ENCODE measurements around the gene CHST15.
"Not testable (repeated sequence)": the region's sequence is repeated elsewhere in the genome, so short reads cannot be mapped to it uniquely, and the experiment has no call there.

The CHST15 gene

DNA sequence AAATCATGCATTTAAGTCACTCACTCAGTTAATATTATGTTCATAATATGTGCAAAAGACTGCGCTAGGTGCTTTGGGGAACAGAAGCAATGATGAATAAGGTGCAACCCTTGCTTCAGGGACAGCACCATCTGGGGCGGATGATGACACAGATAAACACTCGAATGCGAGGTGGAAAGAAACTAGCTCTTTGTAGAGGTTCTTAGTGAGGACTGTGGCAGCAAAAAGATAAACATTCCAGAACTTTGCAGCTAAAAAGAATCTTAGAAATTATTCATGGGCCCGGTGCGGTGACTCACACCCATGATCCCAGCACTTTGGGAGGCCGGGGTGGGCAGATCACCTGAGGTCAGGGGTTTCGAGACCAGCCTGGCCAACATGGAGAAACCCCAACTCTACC lies 29.8 kb upstream of the CHST15 start:
- no peak for DNase-seq

DNA sequence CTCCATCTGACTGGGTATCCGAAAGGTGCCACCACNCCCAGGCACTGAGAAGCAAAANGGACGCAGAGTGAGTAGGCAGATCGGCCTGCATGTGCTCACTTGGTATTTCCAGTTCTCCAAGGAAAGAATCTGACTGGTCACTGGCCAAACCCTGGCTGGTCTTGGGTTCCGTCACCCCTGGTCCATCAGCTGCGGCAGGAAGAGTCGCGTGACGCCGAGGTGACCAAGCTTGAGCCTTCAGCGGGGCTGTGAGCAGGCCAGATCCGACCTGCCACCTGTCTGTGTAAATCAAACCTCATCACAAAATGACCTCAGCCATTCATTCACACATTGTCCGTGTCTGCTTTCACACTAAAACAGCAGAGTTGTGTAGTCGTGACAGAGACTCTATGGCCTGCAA lies 28.8 kb upstream of the CHST15 start:
- no peak for DNase-seq

DNA sequence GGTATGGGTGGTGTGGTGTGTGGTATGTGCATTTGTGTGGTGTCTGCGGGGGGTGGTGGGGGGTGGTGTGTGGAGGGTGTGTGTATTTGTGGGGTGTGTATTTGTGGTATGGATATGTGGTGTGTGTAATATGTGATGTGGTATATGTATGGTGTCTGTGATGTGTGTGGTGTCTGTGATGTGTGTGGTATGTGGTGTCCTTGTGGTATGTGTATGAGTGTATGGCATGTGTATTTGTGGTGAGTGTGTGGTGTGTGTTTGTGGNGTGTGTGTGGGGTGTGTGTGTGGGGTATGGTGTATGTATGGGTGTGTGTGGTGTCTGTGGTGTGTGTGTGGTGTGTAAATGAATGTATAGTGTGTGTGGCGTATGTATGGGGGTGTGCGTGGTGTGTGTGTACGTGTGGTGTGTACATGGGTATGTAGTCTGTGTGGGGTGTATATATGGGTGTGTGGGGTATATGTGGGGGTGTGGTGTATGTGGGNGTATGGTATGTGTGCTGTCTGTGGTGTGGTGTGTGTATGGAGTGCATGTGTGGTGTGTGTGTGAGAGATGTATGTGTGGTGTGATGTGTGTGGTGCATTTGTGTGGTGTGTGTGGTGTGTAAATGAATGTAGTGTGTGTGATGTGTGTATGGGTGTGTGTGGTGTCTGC lies 27.1 kb upstream of the CHST15 start:
- DNase-seq: no peak

DNA sequence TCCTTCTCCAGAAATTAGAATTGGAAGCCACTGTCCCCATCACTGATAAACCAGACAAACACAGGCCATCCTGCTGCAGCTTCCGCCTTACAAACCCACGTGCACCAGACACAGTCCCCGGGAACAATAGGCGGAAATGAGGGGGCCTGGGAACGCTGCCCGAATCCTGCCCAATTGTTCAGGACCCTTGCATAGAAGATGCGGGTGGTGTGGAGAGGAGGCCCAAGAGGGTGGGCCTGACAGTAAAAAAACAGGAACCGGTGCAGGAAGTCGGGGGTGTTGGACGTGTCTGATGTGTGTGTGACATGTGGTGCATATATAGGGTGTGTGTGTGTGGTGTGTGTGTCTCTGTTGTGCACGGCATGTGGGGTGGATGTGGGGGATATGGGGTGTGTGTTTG lies 26.5 kb upstream of the CHST15 start:
- DNase-seq: no peak

DNA sequence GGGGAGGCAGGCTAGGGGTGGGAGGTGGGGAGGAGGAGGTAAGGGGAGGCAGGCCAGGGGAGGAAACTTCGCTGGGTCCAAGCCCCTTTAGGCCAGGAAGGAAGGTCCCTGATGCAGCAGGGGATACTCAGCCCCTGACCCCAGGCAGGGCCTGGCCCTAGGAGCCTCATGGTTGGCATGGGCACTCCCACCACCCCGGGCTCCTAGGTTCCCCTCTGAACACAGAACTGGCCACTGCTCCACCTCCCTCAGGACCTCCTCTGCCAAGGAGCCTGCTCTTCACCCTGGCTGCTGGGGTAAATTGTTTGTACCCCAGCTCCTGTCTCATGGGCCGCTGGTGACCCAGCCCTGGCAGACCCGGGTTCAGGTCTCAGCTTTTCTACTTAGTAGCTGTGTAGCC lies 25.8 kb upstream of the CHST15 start:
- no peak for DNase-seq

DNA sequence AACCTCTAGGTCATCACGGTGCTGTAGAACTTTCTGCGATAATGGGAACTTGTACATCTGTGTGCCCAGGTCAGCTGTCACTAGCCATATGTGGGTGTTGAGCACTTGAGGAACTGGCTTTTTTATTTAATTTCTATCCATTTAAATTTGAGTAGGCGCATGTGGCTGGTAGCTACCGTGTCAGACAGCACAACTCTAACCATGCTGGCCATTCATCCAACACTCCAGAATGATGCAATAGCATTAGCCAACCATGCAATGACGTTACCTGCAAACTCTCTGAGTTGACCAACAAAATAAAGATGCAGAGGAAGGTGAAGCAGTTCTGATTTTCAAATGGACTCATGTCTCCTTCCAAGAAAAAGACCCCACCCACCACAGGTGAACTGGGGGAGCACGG lies 24.4 kb upstream of the CHST15 start:
- no peak for DNase-seq

DNA sequence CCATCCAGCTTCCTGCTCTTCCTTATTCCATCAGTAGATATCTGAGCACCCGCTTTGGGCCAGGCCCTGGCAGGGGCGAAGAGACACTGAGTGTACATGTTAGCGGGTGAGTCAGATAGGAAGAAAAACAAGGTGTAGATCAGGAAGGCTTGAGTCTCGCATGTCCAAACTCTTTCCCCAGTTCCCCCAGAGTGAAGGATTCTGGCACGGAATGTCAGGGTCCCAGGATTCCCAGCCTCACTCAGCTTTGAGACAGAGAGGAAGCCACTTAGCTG lies 24.1 kb upstream of the CHST15 start:
- DNase-seq: no peak

DNA sequence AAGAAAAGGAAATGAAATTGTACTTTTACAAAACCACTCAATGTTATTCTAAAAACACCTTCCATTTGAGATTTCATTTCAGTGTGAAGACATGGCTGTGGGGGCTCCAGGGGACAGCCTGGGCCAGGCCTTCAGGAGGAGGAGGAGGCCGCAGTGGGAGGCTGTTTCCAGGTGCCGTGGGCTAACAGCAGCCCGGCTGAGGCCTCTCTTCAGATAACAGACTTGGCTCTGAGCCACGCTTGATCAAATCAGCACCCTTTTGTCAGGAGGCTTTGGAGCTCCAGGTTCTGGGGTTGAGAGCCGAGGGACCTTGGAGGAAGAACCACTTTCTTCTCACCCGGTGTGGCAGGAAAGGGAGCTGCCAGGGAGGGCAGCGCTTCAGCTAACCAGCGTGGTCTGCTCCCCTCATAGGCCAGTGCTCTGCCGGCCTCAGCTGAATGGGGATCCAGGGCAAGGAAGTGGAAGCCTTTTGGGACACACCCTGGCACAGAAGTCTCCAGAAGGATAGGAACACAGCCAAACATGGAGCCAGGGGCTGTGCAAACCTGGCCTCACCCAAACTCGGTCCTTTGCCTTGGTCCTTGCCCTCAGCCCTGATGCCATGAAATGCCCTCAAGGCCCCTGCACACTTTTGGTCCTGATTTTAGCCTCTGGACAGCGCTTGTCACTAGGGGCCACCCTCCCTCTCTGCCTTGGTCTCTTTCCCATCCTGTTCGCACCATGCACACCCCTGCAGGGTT lies 23.5 kb upstream of the CHST15 start:
- DNase-seq: no peak

DNA sequence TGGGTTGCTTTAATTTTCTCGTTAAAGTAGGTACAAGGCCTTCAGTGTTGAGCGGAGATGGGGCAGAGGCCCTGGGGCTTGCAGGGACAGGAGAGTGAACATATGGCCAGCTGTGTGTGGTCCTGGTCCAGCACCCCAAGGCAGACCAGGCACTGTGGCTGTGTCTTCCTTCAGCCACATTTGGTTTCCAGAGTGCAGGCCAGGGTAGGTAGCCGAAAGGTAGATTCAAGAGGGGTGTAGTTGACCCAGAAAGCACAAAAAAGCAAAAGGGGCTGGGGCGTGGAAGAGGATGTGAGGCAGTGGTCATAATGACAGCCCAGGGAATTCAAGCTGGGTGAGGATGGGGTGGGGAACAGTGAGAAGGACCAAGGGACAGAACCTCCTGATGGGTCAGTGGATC lies 21.3 kb upstream of the CHST15 start:
- no peak for DNase-seq

DNA sequence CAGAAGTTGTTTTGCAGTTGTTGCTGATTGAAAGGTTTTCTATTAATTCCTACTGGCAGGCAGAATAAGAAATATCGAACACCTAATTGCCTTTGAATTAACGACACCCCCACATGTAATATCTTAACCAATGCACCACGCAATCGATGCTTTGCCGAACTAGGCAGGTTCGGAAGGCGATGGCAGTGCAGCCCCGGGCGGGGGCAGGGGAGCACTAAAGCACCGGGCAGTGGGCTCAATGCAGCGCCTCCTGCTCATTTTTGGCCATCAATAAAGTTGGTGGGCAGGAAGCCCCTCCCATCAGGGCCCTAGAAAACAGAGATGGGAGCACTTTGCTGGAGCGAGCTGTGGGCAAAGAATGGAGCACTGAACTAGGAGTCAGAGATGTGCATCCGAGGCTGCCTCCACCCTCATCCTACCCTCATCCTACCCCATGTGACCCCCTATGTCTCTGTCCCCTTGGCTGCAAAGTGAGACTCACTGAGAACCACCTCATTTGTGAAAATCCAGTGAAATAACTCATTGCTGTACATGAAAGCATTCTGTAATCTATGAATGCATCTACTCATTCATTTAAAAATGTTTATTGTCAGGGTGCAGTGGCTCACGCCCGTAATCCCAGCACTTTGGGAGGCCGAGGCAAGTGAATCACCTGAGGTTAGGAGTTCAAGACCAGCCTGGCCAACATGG lies 19.6 kb upstream of the CHST15 start:
- no peak for DNase-seq

DNA sequence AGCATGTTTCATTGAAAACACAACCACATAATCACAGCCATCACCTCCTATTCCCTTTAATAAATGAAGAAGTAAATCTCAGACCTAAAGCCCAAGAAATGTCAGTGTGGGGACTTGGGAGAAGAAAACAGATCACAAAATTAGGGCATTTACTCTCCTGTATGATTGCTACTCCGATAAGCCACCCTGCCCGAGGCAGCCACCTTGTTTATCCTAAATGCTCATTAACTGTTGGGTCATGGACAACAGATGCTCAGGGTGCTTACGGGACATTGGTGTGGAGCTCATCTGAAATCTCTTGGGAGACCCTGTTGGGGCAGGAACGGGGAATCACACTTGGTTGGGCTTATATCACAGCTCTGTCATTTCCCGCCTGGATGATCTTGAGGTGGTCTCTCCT lies 17.5 kb upstream of the CHST15 start:
- no peak for DNase-seq

DNA sequence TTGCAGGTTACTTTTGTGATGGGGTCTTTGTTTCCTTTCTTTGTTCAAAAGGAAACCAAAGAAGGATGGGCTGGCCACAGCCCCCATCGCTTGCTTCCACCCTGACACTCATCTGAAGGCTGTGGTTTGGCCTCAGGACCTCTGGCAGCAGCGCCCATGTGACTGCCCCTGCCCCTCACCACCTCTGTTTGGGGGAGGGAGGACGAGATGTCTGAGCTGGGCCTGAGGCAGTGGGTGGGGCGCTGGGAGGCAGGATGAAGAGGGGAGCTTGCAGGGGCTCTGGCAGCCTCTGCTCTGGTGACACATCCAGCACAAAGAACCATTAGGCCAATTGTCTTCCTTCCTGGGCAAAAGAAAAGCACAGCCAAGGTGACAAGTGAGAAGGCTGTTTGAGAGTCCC lies 15.9 kb upstream of the CHST15 start:
- DNase-seq: no peak

DNA sequence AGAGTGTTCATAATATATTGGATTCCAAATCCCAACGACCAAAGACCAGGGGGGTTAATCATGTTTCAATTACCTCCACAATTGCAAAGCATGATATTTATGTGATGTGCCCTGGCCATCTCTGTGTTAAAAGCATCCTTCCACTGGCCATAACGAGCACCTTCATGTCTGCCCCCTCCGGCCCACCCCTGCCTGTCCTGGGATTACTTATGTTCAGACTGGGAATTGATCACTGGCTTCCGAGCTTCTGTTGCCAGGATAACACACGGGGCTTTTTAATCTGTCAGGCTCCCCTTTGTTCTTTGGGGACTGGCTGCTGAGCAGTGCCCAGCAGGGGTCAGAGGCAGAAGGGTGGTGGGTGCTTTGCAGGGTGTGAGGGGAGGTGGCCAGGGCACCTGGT lies 13.7 kb upstream of the CHST15 start:
- DNase-seq: no peak

DNA sequence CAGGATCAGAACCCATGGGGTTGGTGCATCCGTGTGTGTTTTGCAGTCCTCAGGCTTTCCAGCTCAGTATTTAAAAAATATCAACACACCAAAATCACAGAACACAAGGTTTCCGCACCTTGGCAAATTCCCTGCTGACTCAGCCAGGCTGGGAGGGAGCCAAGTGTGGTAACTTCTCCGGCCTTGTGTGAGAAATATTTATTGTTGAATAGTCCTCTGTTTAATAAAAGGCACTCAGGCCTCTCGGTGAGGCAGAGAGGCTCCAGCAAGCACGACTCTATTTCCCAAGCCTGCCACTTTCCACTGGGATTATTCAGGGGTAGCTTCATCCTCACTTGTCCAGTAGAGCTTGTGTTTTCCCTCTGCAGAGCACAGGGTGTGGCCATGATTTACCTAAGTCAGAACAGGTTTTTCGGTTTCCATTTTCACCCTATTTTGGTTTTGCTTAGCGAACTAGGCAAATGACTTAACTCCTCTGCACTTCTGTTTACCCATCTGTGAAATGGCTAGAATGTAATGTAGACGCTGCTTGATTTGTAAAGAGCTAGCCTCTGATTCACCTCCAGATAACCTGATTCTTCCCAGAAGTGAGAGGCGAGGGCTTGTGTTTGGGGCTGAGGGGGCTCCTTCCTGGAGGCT lies 13.0 kb upstream of the CHST15 start:
- no peak for DNase-seq

DNA sequence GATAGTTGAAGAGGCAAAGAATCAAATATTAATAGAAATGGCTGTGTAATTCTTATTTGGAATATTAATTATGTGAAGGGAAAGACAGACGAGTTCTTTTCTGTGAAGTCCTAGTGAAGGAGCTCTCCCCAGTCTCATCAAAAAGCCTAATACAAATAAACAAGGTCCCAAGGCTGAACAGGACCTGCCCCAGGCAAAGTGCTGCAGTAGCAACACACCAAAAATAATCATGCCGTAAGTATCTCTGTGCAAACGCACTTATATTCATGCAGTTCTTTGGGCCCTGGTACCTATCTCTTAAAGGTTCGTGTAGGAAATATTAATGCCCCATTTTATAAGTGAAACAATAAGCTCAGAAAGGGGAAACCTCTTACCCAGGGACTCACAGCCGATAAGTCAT lies 12.2 kb upstream of the CHST15 start:
- DNase-seq: no peak

DNA sequence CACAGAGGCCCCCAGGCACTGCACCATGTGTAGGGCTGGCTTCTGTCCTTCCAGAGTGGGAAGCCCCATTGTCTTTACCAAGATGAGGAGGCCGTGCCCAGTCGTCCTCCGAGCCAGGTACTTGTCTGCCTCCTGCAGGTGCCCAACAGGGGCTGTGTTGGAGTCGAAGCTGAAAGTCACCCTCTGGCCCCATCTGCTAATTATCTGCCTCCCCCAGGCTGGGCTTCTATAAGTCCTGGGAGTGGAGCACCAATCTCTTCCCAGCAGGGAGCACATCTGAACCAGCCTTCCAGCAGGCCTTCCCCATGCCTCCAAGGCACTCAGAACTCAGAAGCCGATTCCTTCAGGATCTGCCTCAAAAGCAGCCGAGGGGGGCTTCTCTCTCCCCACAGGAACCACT lies 11.6 kb upstream of the CHST15 start:
- no peak for DNase-seq

DNA sequence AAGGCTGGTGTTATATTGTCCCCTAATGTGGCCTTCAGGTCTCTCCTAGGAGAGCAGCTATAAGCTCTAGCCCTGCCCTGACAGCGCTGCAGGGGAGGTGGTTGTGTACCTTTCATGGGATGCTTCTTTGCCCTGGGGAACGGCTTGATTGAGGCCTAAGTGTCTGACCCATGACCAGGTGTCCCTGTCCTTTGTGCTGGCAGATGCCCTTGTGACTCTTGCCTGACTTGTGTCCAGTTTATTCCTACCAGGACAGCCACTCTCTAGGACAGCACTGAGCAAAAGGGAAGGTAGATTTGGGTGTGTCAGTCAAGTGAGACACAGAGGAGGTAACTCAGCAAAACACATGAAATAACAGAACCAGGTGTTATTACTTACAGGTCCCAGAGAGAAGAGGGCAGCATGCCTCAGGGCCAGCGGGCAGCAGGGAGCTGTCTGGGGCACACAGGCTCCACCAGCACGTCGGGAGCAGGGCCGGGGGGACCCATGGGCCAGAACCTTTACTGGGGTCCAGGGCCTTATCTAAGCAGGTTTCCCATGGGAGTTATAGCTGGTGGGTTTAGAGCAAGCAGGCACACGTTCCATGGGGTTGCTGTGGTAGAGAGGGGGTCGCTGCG lies 10.7 kb upstream of the CHST15 start:
- DNase-seq: no peak

DNA sequence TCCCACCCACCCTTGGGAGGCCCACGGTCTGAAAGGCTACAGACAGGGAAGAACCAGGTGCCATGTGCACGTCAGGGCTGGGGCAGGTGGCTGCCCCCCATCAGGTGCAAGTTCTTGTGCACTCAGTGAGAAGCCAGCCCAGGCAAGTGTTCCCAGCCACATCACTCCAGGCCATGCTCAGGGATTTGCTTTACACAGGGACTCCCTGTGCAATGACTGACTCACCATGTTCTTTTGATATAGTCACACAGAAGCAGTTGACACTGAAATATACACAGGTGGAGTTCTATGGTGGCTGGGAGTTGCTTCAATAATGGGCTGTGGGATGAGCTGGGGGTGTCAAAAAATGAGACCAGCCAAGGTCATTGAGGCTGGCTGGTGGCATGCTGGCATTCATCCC lies 8.0 kb upstream of the CHST15 start:
- DNase-seq: no peak

DNA sequence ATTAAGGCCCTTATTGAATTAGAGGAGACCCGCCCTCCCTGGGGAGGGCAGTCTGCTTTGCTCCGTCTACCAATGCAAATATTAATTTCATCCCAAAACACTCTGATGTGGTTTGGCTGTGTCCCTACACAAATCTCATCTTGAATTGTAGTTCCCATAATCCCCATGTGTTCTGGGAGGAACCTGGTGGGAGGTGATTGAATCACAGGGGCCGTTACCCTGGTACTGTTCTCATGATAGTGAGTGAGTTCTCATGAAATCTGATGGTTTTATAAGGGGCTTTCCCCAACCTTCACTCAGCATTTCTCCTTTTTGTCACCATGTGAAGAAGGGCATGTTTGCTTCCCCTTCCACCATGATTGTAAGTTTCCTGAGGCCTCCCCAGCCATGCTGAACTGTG lies 7.3 kb upstream of the CHST15 start:
- not testable (repeated sequence) for DNase-seq

DNA sequence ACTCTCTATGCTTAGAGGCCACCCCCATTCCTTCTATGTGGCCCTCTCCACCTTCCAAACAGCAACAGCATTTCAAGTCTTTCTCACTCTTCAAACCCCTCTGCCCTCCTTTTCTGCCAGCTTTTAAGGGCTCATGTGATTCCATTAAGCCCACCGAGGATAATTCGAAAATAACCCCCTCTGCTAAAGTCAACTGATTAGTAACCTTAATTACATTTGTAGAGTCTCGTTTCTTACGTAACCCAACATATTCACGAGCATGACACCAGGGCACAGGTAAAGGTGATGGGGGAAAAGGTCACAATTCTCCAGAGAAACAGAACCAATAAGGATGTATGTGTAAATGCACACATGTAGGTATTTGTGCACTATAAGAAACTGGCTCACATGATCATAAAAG lies 6.7 kb upstream of the CHST15 start:
- no peak for DNase-seq

DNA sequence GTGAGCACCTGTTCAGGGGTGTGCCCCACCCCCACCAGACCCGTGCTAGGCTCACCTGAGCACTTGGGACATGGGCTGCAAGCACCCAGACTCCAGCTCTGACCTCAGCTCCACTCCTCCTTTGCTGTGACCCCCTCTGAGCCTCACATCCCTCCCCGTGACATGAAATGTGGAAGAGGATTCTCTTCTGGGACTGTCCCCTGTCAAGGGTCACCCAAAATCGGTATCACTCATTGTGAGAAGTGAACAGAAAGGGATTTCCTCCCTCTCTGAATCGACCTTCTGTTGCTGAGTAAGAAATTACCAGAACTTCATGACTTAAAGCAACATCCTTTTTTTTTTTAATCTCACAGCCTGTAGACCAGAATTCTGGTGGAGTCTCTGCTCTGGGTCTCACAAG lies 6.2 kb upstream of the CHST15 start:
- DNase-seq: no peak

DNA sequence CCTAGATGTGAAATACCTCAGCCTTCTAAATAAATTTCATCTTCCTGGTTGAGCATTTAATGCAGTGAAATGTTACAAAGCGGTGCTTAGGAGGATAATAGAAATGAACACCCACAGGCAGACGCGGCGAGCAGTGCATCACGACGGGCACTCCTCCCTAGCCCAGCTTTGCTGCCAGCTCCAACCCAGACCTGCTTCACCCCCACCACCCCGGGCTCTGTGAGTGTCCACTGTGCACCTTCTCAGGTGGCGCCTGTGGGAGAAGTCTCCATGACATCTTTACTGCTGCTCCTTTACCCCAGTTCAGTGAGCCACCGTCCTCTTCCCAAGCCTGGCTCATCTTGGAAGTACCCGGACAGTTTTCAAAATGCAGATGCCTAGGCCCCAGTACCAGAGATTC lies 5.2 kb upstream of the CHST15 start:
- DNase-seq: no peak

DNA sequence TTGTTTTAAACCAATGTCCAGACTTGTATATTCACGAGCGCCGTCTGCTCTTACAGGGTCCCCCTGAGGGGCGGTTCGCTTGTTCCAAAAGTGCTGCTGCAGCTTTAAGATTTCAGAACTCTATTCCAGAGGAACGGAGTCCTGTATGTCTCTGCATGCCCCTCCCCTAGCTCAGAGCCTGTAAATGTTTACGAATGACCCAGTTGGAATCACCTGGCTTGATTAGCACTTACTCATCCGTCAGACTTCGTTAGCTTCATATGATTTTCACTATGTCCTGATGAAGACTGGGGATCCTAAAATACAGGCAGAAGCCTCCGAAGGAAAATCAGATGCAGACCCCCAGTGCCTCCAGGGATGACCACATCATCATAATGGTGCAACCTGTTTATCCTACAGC lies 4.5 kb upstream of the CHST15 start:
- DNase-seq: no peak

DNA sequence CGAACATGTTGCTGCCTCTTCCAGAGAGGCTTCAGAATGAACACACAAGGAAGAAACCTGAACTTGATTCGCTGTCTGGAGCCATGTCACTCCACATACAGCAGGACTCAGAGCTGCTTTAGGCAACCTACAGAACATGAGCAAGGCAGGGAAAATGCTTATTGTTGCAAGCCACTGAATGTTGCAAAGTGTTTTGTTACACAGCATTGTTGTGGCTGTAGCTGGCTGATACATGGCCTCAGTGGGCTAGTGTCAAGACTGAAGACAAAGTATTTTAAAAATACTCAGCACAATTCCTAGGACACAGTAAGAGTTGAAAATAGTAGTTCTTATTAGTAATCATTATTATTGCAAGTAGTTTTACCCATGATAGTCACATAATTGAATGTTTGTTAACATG lies 3.1 kb upstream of the CHST15 start:
- DNase-seq: no peak
